IMR-90 (cell line): ENCODE results near the gene CSTB. TPM values are rescaled to one million over a fixed set of nuclear protein-coding genes. Genes with fewer than 3 reads are reported as not detected.

ENCODE experiments used
- ATAC-seq: fragments of 200-7000 bp; cut with Tn5 transposase; 2 replicates; pipeline ENCODE4 v1.9.1; 2020; ENCODE audit warnings: low read depth, mild to moderate bottlenecking, moderate library complexity
- BruUV-seq: library from RNA; stranded (reverse); fragments of 400-500 nt; replicated peaks from 2 replicates; lab custom pipeline; 2021; lab: Mats Ljungman, UMichigan
- CTCF ChIA-PET: fragments of 300-600 bp; formaldehyde crosslinking; extraction: SDS; loops from one replicate; lab custom pipeline; 2021; ENCODE audit warnings: antibody characterized with exemption; lab: Yijun Ruan, JAX
- POLR2A ChIA-PET: fragments of 300-600 bp; sonication (Branson Sonifier 250); formaldehyde crosslinking; loops from one replicate; lab custom pipeline; 2022; ENCODE audit warnings: antibody characterized with exemption; ENCODE audit not compliant: unreplicated experiment; lab: Charles Lee
- DNase-seq: peaks from one replicate; pipeline ENCODE4 v3.0.0; 2013
- H2AFZ ChIP-seq: replicated peaks from 2 replicates; pipeline ENCODE3; 2013; ENCODE audit warnings: low read length, mild to moderate bottlenecking; ENCODE audit not compliant: poor library complexity
- H2AK5ac ChIP-seq: 2 replicates; pipeline ENCODE4 v1.6.1; 2013; ENCODE audit warnings: low read depth, low read length, inconsistent platforms
- H2AK9ac ChIP-seq: replicated peaks from 2 replicates; pipeline ENCODE3; 2013; ENCODE audit warnings: mild to moderate bottlenecking, low read depth, low read length, moderate library complexity; ENCODE audit not compliant: poor library complexity
- H2BK120ac ChIP-seq: 2 replicates; pipeline ENCODE4 v1.6.1; 2013; ENCODE audit warnings: low read depth, low read length, inconsistent platforms
- H2BK15ac ChIP-seq: 3 replicates; pipeline ENCODE4 v1.6.1; 2013; ENCODE audit warnings: low read depth, low read length, inconsistent platforms
- H2BK20ac ChIP-seq: 2 replicates; pipeline ENCODE4 v1.6.1; 2013; ENCODE audit warnings: low read depth, mild to moderate bottlenecking, inconsistent platforms, low read length, moderate library complexity
- H2BK5ac ChIP-seq: 2 replicates; pipeline ENCODE4 v1.6.1; 2013; ENCODE audit warnings: mild to moderate bottlenecking, low read depth, low read length, inconsistent platforms; ENCODE audit not compliant: poor library complexity, severe bottlenecking
- H3K14ac ChIP-seq: replicated peaks from 2 replicates; pipeline ENCODE4 v1.6.1; 2013; ENCODE audit warnings: low read depth, low read length, inconsistent platforms
- H3K18ac ChIP-seq: 2 replicates; pipeline ENCODE4 v1.6.1; 2013; ENCODE audit warnings: low read depth, low read length, control low read depth
- H3K23ac ChIP-seq: 2 replicates; pipeline ENCODE4 v1.6.1; 2013; ENCODE audit warnings: low read depth, low read length, inconsistent platforms
- H3K27ac ChIP-seq: 2 replicates; pipeline ENCODE4 v1.5.1; 2013; ENCODE audit warnings: mild to moderate bottlenecking, control low read depth, low read length; ENCODE audit not compliant: insufficient read depth
- H3K27me3 ChIP-seq: 2 replicates; pipeline ENCODE4 v1.6.1; 2013; ENCODE audit warnings: low read length; ENCODE audit not compliant: control insufficient read depth, insufficient read depth
- H3K36me3 ChIP-seq: 2 replicates; pipeline ENCODE4 v1.6.1; 2013; ENCODE audit warnings: low read length, mixed read lengths; ENCODE audit not compliant: control insufficient read depth, insufficient read depth
- H3K4ac ChIP-seq: 2 replicates; pipeline ENCODE4 v1.6.1; 2013; ENCODE audit warnings: low read depth, low read length, inconsistent platforms
- H3K4me1 ChIP-seq: 2 replicates; pipeline ENCODE4 v1.6.1; 2013; ENCODE audit warnings: low read length, mixed read lengths; ENCODE audit not compliant: control insufficient read depth, insufficient read depth
- H3K4me2 ChIP-seq: 2 replicates; pipeline ENCODE4 v1.6.1; 2013; ENCODE audit warnings: low read depth, mild to moderate bottlenecking, control low read depth, low read length, moderate library complexity
- H3K4me3 ChIP-seq: 2 replicates; pipeline ENCODE4 v1.5.1; 2013; ENCODE audit warnings: low read depth, mild to moderate bottlenecking, control low read depth, low read length, moderate library complexity; ENCODE audit not compliant: insufficient read depth
- H3K56ac ChIP-seq: 2 replicates; pipeline ENCODE4 v1.6.1; 2013; ENCODE audit warnings: low read length, inconsistent platforms; ENCODE audit not compliant: insufficient read depth; ENCODE audit errors: extremely low read depth
- H3K79me1 ChIP-seq, 2 experiments: 2 replicates each; pipeline ENCODE4 v1.6.1; 2013; ENCODE audit warnings: low read length in 2 of 2, inconsistent platforms in 1 of 2, low read depth in 1 of 2
- H3K9ac ChIP-seq: 2 replicates; pipeline ENCODE4 v1.6.1; 2013; ENCODE audit warnings: low read depth, low read length, control low read depth
- H3K9me1 ChIP-seq: 2 replicates; pipeline ENCODE4 v1.6.1; 2013; ENCODE audit warnings: low read length, inconsistent platforms; ENCODE audit not compliant: insufficient read depth
- H3K9me3 ChIP-seq: 2 replicates; pipeline ENCODE4 v1.6.1; 2013; ENCODE audit warnings: low read length; ENCODE audit not compliant: control insufficient read depth, insufficient read depth
- H4K20me1 ChIP-seq: 2 replicates; pipeline ENCODE4 v1.6.1; 2013; ENCODE audit warnings: low read length, inconsistent platforms; ENCODE audit not compliant: insufficient read depth
- H4K5ac ChIP-seq: 2 replicates; pipeline ENCODE4 v1.6.1; 2013; ENCODE audit warnings: mild to moderate bottlenecking, low read depth, low read length, control low read depth
- H4K8ac ChIP-seq, 2 experiments: 2 replicates each; pipeline ENCODE4 v1.6.1; 2013; ENCODE audit warnings: low read depth in 2 of 2, low read length in 2 of 2, control low read depth in 1 of 2, inconsistent platforms in 1 of 2
- H4K91ac ChIP-seq: 2 replicates; pipeline ENCODE4 v1.6.1; 2013; ENCODE audit warnings: low read depth, low read length, inconsistent platforms; ENCODE audit not compliant: insufficient read depth
- CHD1 ChIP-seq: IDR thresholded peaks from 2 replicates; pipeline ENCODE4 v1.6.1; 2012; ENCODE audit warnings: low read depth, low read length, improper control_type of control experiment
- CTCF ChIP-seq: conservative IDR thresholded peaks from 2 replicates; pipeline ENCODE4 v1.5.1; 2012; ENCODE audit warnings: mild to moderate bottlenecking, low read depth, low read length, improper control_type of control experiment
- FOS ChIP-seq: fragments of 150-350 bp; IDR thresholded peaks from 2 replicates; pipeline ENCODE4 v1.6.1; 2016; ENCODE audit warnings: low read depth, low read length
- MAFK ChIP-seq: IDR thresholded peaks from 2 replicates; pipeline ENCODE4 v1.6.1; 2012; ENCODE audit warnings: low read depth, low read length, improper control_type of control experiment
- WGBS, 2 experiments: methylation state at CpG; one replicate each; pipeline versions ENCODE4 v1.1.5 to v1.1.7; 2013; ENCODE audit warnings: missing lambda C conversion rate in 2 of 2; ENCODE audit not compliant: insufficient read length in 1 of 2; ENCODE audit errors: extremely low coverage in 2 of 2; 5-methylcytosine and 5-hydroxymethylcytosine counted together
- dilution Hi-C: fragments of 300-500 bp; cut with HindIII; formaldehyde crosslinking; loops from one replicate; pipeline ENCODE4 v1.14.3; 2018; ENCODE audit warnings: low sequenced_read_pairs; ENCODE audit not compliant: unreplicated experiment
- in situ Hi-C: fragments of 300-500 bp; cut with MboI; formaldehyde crosslinking; loops from 3 replicates; pipeline ENCODE4 v1.14.3; 2019; ENCODE audit warnings: low sequenced_read_pairs, inconsistent platforms, mixed read lengths
- intact Hi-C: fragments of 100-400 bp; cut with micrococcal nuclease; formaldehyde crosslinking; loops from 2 replicates; pipeline ENCODE4 v1.10.0; 2022
- polyA plus RNA-seq, 3 experiments: library from polyadenylated mRNA; depleted of rRNA; stranded (reverse); fragments of >200 nt; gene quantifications; 2 replicates each; pipeline ENCODE4 v1.2.3, GENCODE V29; 2012; ENCODE audit warnings: low replicate concordance in 1 of 3
- total RNA-seq: library from RNA; depleted of rRNA; stranded (reverse); fragments of >200 nt; gene quantifications from 2 replicates; pipeline ENCODE4 v1.2.3, GENCODE V29; 2012

CSTB gene
- total and polyA plus RNA-seq, 2 of the 4 experiments (the other 2 are of a cell fraction): 6.1 to 71.7 TPM

- H2AFZ ChIP-seq: no peak overlapping the region
- H3K4me2 ChIP-seq: no peak overlapping the region
- H3K27ac ChIP-seq: no peak overlapping the region
- POLR2A ChIA-PET: no interaction called here
- DNase-seq: no peak
- no peak overlapping the region for H3K56ac ChIP-seq
- no peaks in the 10 kb centered on the region for H4K20me1 ChIP-seq
- 80% methylated on average over 9 of the region's 11 CpGs; no CpG with 5 or more reads in 1 of the 2 experiments for WGBS, 2 experiments
- no peaks in the 10 kb centered on the region for H3K36me3 ChIP-seq
- H3K79me1 ChIP-seq: no peaks in the 10 kb centered on the region
- H2AK5ac ChIP-seq: no peak overlapping the region
- H4K91ac ChIP-seq: no peak overlapping the region
- H3K14ac ChIP-seq: no peak overlapping the region
- H2BK15ac ChIP-seq: no peak overlapping the region
- no TSS peak for BruUV-seq
- TF ChIP-seq CHD1: no peak
- no peak for TF ChIP-seq FOS
- no peak for TF ChIP-seq CTCF
- TF ChIP-seq MAFK: no peak
- no peak overlapping the region for H3K4ac ChIP-seq
- no peak for ATAC-seq
- no peak overlapping the region for H3K23ac ChIP-seq
- dilution Hi-C loops: no loop called here
- H2BK20ac ChIP-seq: no peak overlapping the region
- H3K4me1 ChIP-seq: peaks cover 4% of the 10 kb centered on the region; the same call in 1 of the 2 replicates
- no peak overlapping the region for H3K18ac ChIP-seq
- intact Hi-C loops: no loop called here
- peaks cover 10% of the 10 kb centered on the region for H3K9me3 ChIP-seq
- H2AK9ac ChIP-seq: no peak overlapping the region
- H3K9ac ChIP-seq: no peak overlapping the region
- CTCF ChIA-PET: no interaction called here
- H3K4me3 ChIP-seq: no peak overlapping the region
- no peak overlapping the region for H2BK120ac ChIP-seq
- no peak overlapping the region for H4K8ac ChIP-seq
- H3K9me1 ChIP-seq: peaks cover 4% of the 10 kb centered on the region; the same call in 1 of the 2 replicates
- in situ Hi-C loops: no loop called here
- no peaks in the 10 kb centered on the region; the same call in 1 of the 2 replicates for H3K27me3 ChIP-seq
- no peak overlapping the region for H4K5ac ChIP-seq
- no peak overlapping the region for H2BK5ac ChIP-seq
Observed at GRCh38 chr21:43820466-43820865, 44.4 kb upstream of the CSTB start.
